HFFc6 (cell line): Measurements from ENCODE around the gene IGSF9B. TPM values are rescaled to one million over a fixed set of nuclear protein-coding genes. Genes with fewer than 3 reads are reported as not detected.

Source experiments
- DNase-seq: peaks from one replicate; pipeline ENCODE4 v3.0.0-alpha.2; 2018
- H3K27ac Mint-ChIP-seq: 2 replicates; pipeline ENCODE4 v1.8.0; 2020; ENCODE audit warnings: mild to moderate bottlenecking, mixed read lengths
- H3K27me3 Mint-ChIP-seq: 2 replicates; pipeline ENCODE4 v1.8.0; 2021; ENCODE audit warnings: mild to moderate bottlenecking, moderate library complexity, mixed read lengths; ENCODE audit not compliant: insufficient read depth
- H3K36me3 Mint-ChIP-seq: 2 replicates; pipeline ENCODE4 v1.8.0; 2021; ENCODE audit warnings: low read depth, mixed read lengths
- H3K4me1 Mint-ChIP-seq: 2 replicates; pipeline ENCODE4 v1.8.0; 2020; ENCODE audit warnings: low read depth, mixed read lengths
- H3K4me3 Mint-ChIP-seq: 2 replicates; pipeline ENCODE4 v1.8.0; 2020; ENCODE audit warnings: mild to moderate bottlenecking, moderate library complexity, mixed read lengths
- H3K9me3 Mint-ChIP-seq: 2 replicates; pipeline ENCODE4 v1.8.0; 2020; ENCODE audit warnings: mild to moderate bottlenecking, mixed read lengths
- CTCF ChIP-seq: fragments of 200-600 bp; sonication (generic); IDR thresholded peaks from 2 replicates; pipeline ENCODE4 v1.5.0; 2021; ENCODE audit warnings: antibody characterized with exemption, mild to moderate bottlenecking
- total RNA-seq, 6 experiments: library from RNA; stranded (reverse); fragmentation: NEBNext Ultra II Directional; extraction: Animal tissue kit (Norgen Biotek cat#: 25700); gene quantifications; 2 replicates in 1 of 6; 3 replicates in 5 of 6; pipeline ENCODE4 v1.2.3, GENCODE V29; 2021

IGSF9B gene
- total RNA-seq, 6 experiments from 2014 or later, result not detected

GRCh38 chr11:133903056-133903455 lies 53.7 kb downstream of the IGSF9B start:
- Mint-ChIP-seq H3K9me3 (peaks cover 16% of the 10 kb centered on the region; the same call in 1 of the 2 replicates), H3K27ac (no peak overlapping the region), H3K4me1 (no peaks in the 10 kb centered on the region), H3K4me3 (no peak overlapping the region), H3K27me3 (peaks cover 2% of the 10 kb centered on the region; the same call in 1 of the 2 replicates), H3K36me3 (no peaks in the 10 kb centered on the region)
- TF ChIP-seq CTCF, result no peak
- DNase-seq, result no peak

GRCh38 chr11:133902506-133902905 lies 54.3 kb downstream of the IGSF9B start:
- DNase-seq, result no peak
- no peak for TF ChIP-seq CTCF
- peaks cover 2% of the 10 kb centered on the region; the same call in 1 of the 2 replicates for H3K27me3 Mint-ChIP-seq
- H3K27ac Mint-ChIP-seq, result no peak overlapping the region
- no peaks in the 10 kb centered on the region for H3K36me3 Mint-ChIP-seq
- H3K4me3 Mint-ChIP-seq, result no peak overlapping the region
- peaks cover 16% of the 10 kb centered on the region; the same call in 1 of the 2 replicates for H3K9me3 Mint-ChIP-seq
- no peaks in the 10 kb centered on the region for H3K4me1 Mint-ChIP-seq

GRCh38 chr11:133901999-133902398 lies 54.8 kb downstream of the IGSF9B start:
- no peaks in the 10 kb centered on the region for H3K4me1 Mint-ChIP-seq

GRCh38 chr11:133901316-133901715 lies 55.5 kb downstream of the IGSF9B start:
- peaks cover 2% of the 10 kb centered on the region; the same call in 1 of the 2 replicates for H3K27me3 Mint-ChIP-seq
- no peaks in the 10 kb centered on the region for H3K36me3 Mint-ChIP-seq
- no peak for TF ChIP-seq CTCF
- peaks cover 17% of the 10 kb centered on the region; the same call in 1 of the 2 replicates for H3K9me3 Mint-ChIP-seq
- no peak overlapping the region for H3K27ac Mint-ChIP-seq
- no peak overlapping the region for H3K4me3 Mint-ChIP-seq
- H3K4me1 Mint-ChIP-seq, result no peaks in the 10 kb centered on the region
- no peak for DNase-seq

More at GRCh38 chr11:133901999-133902398, 54.8 kb downstream of the IGSF9B start:
- no peak overlapping the region for H3K27ac Mint-ChIP-seq
- DNase-seq, result no peak
- H3K36me3 Mint-ChIP-seq, result no peaks in the 10 kb centered on the region
- TF ChIP-seq CTCF, result no peak
- H3K27me3 Mint-ChIP-seq, result peaks cover 2% of the 10 kb centered on the region; the same call in 1 of the 2 replicates
- H3K9me3 Mint-ChIP-seq, result peaks cover 16% of the 10 kb centered on the region; the same call in 1 of the 2 replicates
- H3K4me3 Mint-ChIP-seq, result no peak overlapping the region

- no peak for DNase-seq
- Mint-ChIP-seq H3K9me3 (peaks cover 19% of the 10 kb centered on the region; the same call in 1 of the 2 replicates), H3K36me3 (no peaks in the 10 kb centered on the region), H3K27me3 (peaks cover 2% of the 10 kb centered on the region; the same call in 1 of the 2 replicates), H3K4me1 (no peaks in the 10 kb centered on the region), H3K4me3 (no peak overlapping the region), H3K27ac (no peak overlapping the region)
- TF ChIP-seq CTCF, result no peak
Observed at GRCh38 chr11:133900176-133901105, 56.3 kb downstream of the IGSF9B start.
